LHCN-M2 (cell line): ENCODE results near the gene ZGPAT. TPM values are rescaled to one million over a fixed set of nuclear protein-coding genes. Genes with fewer than 3 reads are reported as not detected.
A peak's percentile ranks its signal among the peaks of the same experiment; 100 is the strongest.
"Not testable (repeated sequence)": the region's sequence is repeated elsewhere in the genome, so short reads cannot be mapped to it uniquely, and the experiment has no call there.

Source experiments
- DNase-seq: peaks from one replicate; pipeline ENCODE4 v3.0.0-alpha.2; 2012; ENCODE audit warnings: low read depth
- polyA plus RNA-seq: library from polyadenylated mRNA; unstranded; fragments of >200 nt; gene quantifications from one replicate; pipeline ENCODE4 v1.2.1, GENCODE V29; 2012; ENCODE audit warnings: missing spikeins
- total RNA-seq: library from RNA; depleted of rRNA; stranded (reverse); fragments of >200 nt; gene quantifications from 2 replicates; pipeline ENCODE4 v1.2.3, GENCODE V29; 2014; rRNA removed

Gene ZGPAT, protein sequence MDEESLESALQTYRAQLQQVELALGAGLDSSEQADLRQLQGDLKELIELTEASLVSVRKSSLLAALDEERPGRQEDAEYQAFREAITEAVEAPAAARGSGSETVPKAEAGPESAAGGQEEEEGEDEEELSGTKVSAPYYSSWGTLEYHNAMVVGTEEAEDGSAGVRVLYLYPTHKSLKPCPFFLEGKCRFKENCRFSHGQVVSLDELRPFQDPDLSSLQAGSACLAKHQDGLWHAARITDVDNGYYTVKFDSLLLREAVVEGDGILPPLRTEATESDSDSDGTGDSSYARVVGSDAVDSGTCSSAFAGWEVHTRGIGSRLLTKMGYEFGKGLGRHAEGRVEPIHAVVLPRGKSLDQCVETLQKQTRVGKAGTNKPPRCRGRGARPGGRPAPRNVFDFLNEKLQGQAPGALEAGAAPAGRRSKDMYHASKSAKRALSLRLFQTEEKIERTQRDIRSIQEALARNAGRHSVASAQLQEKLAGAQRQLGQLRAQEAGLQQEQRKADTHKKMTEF
- total RNA-seq = 31.5 and 40.1 TPM in 2 replicates
- polyA plus RNA-seq = 16.0 TPM

DNA sequence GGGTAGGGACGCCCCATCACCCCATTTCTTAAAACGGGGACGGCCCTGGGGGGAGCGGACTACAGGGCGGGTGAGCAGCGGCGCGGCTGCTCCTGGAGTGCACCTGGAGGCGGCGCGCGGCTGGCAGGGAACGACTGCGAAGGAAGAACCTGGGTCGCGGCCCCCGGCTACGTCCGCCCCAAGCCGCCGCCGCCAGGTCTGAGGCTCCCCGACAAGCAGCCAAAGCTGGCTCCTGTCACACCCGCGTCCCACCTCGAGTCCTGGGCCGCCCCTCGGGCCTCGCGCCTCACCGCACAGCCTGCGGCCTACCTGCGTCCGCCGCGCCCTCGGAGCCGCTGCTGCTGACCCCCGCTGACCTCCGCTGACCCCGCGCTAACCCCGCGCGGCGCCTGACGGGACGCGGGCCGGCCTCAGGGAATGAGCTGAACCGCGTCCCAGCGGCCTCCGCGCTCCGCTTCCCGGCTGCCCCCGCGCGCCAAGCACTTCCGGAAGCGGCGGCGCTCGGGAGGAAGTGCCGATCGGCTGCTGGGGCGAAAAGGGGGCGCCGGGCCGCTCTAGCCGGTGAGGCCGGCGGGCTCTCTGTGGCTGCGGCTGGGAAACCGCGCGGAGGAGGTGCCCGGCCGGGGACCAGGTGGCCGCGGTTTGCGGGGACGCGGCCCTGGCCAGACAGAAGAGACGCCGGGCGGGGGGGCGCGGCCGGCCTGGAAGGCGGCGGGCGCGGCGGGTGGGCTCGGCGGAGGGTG is at the start of gene ZGPAT, which contains the start of gene ARFRP1:
Gene ZGPAT, plus strand, starts transcription at position 482 of the 743 bp plus-strand sequence. CDS start 542 bp downstream, outside the sequence.
Gene ARFRP1, minus strand, starts transcription at position 419 of the 743 bp plus-strand sequence. CDS start 885 bp downstream, outside the sequence.
- peak; percentile 82 for DNase-seq

DNA sequence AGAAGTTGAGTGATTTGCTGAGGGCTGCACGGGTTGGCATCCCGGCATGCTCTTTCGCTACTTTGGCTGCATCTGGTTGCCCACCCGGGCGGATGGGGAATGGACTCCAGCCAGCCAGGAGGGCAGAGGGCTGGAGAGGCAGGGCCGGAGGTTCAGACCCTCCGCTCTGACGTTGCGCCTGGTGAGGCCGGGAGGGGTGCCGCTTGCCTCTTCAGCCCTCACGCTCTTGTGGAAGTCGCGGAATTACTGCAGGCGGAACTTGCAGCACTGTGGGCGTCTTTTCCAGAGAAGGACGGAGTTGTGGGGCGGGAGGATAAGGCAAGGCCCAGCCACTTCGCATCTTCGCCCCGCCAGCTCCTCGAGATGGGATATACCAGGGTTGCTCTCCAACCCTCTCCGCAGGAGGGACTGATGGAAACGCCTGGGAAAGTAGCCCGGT is 49.1 kb upstream of the ZGPAT start:
- no peak for DNase-seq

DNA sequence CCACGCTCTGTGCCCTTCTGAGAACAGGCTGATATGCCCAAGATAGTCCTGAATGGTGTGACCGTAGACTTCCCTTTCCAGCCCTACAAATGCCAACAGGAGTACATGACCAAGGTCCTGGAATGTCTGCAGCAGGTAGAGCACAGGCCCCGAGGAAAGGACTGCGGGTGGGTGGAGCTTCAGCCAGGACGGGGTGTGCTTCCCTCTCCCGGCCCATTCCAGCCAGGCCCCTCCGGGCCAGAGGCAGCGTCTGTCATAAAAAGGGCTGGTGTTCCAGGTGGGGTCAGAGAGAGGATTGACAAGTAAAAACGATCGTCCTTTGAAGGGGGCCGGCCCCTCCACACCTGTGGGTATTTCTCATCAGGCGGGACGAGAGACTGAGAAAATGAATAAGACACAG is 48.5 kb upstream of the ZGPAT start:
- DNase-seq = no peak

DNA sequence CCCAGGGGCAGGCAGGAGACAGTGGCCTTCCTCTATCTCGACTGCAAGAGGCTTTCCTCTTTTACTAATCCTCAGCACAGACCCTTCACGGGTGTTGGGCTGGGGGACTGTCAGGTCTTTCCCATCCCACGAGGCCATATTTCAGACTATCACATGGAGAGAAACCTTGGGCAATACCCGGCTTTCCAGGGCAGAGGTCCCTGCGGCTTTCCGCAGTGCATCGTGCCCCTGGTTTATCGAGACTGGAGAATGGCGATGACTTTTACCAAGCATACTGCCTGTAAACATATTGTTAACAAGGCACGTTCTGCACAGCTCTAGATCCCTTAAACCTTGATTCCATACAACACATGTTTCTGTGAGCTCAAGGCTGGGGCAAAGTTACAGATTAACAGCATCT is 47.7 kb upstream of the ZGPAT start:
- not testable (repeated sequence) for DNase-seq

DNA sequence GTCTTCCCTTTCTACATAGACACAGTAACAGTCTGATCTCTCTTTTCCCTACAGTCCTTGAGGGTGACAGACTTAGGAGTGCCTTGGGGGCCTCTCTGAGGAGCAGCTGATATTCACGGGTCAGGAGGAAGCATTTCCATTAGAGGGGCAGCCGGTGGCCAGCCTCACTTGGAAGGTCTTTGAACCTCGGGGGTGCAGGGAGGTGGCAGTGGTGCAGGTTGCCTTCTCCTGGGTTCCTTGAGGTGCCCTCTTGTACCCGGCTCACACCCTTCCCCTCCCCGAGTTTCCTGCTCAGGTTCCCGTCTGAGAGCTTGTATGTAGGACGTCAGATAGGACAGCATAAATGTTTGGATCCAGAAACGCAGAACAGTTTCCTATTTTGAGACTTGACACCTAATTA is 47.2 kb upstream of the ZGPAT start:
- DNase-seq = no peak

DNA sequence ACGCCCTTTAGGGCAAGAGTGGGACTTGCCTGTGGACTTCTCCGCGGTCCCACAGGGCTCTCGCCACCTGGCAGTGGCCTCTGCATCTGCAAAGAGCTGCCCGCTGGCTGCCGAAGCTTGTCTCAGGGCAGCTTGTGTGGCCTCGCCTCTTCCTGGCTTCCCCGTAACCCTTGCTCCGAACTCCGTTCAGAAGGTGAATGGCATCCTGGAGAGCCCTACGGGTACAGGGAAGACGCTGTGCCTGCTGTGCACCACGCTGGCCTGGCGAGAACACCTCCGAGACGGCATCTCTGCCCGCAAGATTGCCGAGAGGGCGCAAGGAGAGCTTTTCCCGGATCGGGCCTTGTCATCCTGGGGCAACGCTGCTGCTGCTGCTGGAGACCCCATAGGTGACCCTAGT is 46.7 kb upstream of the ZGPAT start:
- DNase-seq = no peak

DNA sequence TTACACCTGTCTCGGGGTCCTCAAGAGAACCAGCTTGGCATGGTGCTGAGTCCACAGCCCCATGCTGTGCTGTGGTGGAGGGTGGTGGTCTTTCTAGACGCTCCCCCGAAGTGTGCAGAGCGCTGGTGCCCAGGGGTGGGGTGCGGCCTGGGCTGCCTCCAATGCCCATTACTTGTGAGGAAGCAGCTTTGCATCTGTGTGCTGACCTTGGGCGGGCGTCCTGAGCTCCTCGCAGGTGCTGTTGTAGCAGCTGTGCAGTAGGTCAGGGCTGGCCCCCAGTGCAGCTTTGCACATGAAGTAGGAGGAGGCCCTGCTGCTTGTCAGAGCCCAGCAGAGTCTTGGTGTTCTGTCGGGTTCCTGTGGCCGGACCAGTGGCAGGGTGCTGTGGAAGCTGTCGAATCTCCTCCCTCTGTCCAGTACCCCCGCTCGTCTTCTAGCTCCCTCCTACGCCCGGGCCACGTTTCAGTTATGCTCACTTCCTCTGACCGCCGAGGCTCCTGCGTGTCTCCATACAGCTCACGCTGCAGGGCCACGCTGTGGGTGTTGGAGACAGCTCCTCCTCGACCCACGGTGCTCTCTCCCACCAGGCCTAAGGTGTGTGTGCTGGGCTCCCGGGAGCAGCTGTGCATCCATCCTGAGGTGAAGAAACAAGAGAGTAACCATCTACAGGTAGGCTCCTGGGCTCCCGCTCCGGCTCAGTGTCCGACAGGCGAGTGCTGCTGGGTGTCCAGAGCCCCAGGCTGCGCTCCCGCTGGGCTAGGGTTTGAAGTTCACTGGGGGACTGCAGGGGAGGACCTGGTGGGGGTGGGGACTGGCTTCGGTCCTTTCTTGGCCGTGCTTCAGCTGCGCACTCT is 45.7 kb upstream of the ZGPAT start:
- DNase-seq = no peak

DNA sequence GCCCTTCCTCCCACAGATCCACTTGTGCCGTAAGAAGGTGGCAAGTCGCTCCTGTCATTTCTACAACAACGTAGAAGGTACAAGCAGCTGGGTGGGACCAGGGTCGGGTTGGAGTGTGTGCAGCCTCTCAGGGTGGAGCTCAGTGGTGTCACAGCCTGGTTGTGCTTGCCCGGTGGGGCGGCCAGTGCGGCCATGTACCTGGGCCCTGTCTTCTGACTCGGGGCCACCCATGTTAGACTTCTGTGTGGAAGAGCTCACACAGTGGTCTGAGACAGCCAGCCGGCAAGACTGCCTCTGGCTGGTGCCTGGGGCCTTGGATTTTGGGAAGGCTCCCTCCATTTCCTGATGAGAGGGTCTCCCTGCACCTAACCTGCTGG is 45.0 kb upstream of the ZGPAT start:
- DNase-seq = no peak

DNA sequence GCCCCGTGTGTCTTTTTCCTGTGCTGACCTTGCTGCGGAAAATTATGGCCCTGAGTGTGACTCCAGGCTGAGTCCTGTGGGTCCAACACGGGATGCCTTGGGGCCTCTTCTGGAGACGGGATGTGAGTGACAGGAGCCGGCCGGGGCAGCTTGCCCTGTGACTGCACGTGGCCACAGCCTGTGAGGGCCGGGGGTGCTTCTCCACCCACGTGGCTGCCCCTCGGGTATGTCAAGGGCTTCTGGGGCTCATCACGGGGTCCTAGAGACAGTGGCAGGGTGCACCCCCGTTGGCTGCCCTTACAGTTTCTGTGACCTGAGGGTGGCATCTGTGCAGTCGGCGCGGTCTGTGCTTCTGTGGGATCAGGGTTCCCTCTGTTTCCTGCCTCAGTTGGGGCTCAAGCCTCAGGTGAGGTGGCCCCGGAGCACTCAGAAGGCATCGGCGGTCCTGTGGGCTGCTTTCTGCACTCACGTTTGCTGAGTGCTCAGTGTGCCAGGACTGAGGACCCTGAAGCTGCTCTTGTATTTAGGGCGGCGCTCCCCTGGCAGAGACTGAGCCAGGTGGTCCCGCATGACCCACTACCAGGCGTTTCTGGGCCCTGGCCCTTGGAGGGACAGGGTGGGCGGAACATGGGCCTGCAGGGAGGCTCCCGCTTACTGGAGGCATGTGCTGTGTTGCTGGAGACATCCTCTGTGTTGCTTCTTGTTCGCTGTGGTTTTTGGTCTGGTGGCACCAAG is 44.3 kb upstream of the ZGPAT start:
- no peak for DNase-seq

DNA sequence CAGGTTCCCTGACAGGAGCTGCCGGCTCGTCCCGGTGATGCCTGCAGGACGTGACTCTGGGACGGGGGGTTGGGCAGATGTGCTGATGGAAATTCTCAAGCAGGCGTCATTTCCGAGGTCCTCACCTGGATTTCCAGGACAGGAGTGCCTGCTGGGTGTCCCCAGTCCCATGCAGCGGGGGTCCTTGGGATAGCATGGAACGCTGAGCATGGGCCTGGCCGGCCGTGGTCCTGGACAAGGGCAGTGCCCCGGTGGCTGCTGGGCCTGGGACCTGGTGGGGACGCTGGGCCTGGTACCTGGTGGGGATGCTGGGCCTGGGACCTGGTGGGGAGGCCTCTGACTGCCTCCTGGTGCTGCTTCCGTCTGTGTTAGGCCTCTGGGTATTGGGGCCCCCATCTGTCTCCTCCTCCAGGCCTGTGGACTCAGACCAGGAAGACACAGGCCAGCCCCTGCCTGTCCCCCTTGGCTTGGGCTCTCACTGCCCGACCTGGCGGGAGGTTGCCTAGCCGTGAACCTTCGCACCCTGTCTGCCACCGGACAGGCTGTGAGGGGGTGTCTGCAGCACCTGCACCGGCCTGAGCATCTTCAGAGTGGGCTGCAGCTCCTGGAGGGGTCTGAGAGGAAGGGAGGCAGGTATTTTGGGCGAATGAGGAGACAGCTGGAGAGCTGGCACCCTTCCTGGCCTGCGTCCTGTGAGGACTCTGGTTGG is 43.5 kb upstream of the ZGPAT start:
- no peak for DNase-seq

DNA sequence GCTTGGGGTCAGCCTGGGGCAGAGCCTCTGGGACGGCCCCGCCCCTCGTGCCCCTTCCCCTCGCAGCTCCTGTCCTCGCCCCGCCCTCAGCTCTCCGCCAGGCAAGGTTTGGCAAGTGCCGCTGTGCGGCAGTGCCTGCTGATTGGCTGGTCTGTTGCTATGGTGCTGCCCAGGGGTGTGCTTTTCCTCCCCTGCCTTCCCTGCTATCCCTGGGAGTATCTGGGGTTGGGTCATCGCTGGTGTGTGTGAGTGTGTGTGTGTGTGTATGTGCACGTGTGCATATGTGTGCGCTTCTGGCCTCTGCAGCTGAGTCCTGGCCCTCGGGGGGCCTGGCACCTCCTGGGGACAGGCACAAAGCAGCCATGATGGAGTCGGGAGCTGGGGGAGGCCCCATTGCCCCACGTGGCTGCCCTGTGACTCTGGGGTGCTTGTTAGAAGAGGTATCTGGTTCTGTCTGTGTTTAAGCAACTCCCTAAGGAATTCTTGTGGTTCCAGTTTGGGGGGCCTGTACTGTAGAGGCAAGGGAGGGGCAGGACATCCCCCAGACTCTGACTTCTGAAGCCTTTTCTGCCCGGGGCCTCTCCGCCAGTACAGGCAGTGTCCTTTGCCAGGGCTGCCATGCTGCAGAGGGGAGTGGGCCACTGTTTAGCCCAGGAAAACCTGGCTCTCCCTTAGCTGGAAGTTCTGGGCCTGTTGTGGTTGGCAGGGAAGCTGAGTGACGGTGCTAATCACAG is 42.8 kb upstream of the ZGPAT start:
- DNase-seq = no peak

DNA sequence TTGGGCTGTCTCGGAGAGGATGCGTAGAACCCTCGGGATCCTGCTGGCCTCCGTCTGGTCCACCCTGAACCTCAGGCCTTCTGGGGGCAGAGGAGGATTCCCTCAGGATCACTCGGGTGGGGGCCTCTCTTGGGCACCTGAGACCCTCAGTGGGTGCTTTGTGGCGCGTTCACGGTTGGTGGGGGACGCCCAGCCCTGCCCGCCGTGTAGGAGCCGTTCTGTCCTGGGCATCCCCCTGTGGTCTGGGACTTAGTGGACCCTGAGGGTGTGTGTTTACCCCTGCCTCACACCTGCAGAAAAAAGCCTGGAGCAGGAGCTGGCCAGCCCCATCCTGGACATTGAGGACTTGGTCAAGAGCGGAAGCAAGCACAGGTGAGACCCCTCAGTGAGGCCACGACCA is 42.1 kb upstream of the ZGPAT start:
- DNase-seq = no peak

DNA sequence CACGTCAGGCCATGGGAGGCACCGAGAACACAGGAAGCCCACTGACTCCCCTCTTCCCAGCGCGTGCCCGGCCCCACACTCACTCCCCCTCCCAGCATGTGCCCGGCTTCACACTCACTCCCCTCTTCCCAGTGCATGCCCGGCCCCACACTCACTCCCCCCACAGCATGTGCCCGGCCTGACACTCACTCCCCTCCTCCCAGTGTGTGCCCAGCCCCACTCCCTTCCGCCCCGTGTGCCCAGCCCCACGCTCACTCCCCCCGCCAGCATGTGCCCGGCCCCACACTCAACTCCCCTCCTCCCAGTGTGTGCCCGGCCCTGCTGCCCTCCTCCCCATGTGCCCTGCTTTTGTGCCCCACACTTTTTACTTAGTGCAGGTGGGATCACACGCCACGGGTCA is 40.0 kb upstream of the ZGPAT start:
- DNase-seq = no peak

DNA sequence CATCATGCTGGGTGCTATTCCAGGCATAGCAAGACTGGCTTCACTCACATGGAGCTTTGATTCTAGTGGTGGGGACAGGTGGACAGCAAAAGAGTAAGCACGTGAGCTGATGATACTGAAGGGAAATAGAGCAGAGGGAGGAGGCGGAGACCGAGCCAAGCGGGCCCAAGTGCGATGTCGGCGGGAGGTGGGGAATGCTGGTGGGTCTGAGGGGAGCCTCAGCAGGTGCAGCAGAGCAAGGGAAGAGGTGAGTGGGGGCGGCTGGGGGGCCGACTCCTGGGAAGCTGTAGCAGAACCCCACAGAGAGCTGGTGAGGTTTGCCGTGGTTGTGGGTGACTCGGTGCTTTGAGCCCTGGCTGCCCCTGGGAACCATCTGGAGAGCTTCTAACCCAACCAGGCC is 39.5 kb upstream of the ZGPAT start:
- no peak for DNase-seq

DNA sequence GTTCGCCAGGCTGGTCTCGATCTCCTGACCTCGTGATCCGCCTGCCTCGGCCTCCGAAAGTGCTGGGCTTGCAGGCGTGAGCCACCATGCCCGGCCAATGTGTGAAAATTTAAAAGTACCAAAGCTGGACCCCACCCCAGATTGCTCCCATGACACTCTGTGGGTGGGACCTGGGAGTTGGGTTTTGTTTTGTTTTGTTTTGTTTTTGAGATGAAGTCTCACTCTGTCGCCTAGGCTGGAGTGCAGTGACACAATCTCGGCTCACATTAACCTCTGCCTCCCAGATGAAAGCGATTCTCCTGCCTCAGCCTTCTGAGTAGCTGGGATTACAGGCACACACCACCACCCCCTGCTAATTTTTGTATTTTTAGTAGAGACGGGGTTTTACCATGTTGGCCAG is 36.1 kb upstream of the ZGPAT start:
- not testable (repeated sequence) for DNase-seq

DNA sequence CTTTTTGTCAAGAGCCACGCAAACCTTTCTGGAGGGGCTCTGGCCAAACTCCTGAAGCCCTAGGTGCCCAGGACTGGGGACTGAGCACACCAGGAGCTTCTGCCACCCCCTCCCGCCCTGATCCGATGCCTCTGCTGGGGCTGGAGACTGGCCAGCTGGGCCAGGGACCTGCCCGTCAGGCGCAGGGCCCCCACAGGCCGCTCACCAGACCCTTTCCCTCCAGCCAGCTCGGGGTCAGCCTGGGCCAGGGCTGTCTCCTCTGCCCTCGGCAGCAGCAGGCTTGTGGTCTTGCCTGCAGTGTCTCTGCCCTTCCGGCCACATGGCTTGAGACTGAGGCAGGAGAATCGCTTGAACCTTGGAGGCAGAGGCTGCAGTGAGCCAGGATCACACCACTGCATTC is 35.2 kb upstream of the ZGPAT start:
- DNase-seq = no peak

DNA sequence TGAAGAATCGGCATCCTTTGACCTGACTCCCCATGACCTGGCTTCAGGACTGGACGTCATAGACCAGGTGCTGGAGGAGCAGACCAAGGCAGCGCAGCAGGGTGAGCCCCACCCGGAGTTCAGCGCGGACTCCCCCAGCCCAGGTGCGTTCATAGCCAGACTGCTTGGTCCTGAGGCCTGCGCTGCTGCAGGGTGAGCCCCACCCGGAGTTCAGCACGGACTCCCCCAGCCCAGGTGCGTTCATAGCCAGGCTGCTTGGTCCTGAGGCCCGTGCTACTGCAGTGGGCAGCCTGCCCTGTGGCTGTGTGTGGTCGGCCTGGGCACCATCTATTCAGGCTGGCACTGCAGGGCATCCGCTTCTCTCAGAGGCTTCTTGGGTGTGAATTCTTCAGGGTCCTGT is 33.9 kb upstream of the ZGPAT start:
- DNase-seq = no peak

DNA sequence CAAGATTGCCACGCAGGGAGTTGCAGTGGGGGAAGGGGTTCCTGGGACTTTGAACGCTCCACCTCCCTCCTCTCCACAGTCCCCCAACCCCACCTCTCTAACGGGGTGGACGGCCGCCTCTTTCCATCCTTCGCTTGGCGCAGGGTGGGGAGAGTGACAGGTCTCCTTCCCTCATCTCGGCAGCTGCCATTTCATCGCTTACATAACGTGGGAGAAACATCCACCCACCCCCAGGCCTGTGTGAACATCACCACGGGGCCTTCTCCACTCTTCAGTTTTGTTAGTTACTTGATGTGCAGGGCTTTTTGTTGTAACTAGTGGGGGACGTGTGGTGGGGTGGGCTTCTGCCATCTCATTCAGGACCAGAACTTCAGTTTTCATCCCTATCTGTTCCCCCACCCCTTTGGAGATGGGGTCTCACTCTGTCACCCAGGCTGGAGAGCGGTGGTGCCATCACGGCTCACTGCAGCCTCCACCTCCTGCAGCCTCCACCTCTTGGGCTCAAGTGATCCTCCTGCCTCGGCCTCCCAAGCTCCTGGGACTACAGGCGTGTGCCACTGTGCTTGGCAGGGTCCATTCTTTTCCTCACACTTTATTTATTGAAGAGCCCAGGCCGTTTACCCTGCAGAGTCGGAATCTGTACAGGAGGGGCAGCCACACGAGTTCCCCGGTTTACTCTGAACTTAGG is 32.0 kb upstream of the ZGPAT start:
- DNase-seq = no peak

DNA sequence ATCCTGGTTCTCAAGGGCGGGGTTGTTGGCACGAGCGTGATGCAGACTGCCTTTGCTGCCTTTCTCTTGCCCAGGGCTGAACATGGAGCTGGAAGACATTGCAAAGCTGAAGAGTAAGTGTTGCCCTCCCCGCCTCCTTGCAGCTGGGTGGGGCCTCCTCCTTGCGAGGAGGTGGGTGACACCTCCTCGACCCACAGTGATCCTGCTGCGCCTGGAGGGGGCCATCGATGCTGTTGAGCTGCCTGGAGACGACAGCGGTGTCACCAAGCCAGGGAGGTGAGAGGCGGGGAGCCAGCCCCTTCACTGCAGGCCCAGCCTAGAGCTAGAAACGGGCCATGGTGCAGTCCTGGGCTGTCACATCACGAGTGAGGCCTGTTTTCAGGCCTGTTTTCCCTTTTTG is 29.8 kb upstream of the ZGPAT start:
- no peak for DNase-seq
